ENCODE results near the gene SCARF1.

SCARF1 gene

GRCh38 chr17:1626333-1626732 is 19.2 kb downstream of the SCARF1 start:
- ChIA-PET CTCF (interaction anchor here (2.3 kb wide), 1 partner anchor 52 kb away, joined by 8 read pairs; no protein-coding TSS in a partner anchor), POLR2A (interaction anchor here (1.2 kb wide), 1 partner anchor 110 kb away, joined by 3 read pairs; the partner anchor contains the start of gene INPP5K)
- TF ChIP-seq L3MBTL2 (conservative IDR thresholded peaks at IDR 0.05) (no peak), NFRKB (IDR thresholded peaks at IDR 0.05) (no peak), SP1 (IDR thresholded peaks at IDR 0.05) (no peak), FOXK2 (IDR thresholded peaks at IDR 0.05) (no peak), ELF4 (IDR thresholded peaks at IDR 0.05) (no peak), FOXM1 (IDR thresholded peaks at IDR 0.05; ENCODE audit: borderline replicate concordance) (no peak), SUZ12 (IDR thresholded peaks at IDR 0.05) (no peak), CTBP1 (IDR thresholded peaks at IDR 0.05; ENCODE audit: borderline replicate concordance) (no peak), BHLHE40 (IDR thresholded peaks at IDR 0.05; ENCODE audit: borderline replicate concordance) (no peak), ARNT (IDR thresholded peaks at IDR 0.05) (no peak), FOXA1 (IDR thresholded peaks at IDR 0.05) (no peak), ZNF384 (IDR thresholded peaks at IDR 0.05) (no peak)
- DNase-seq (ENCODE audit: extremely low spot score), result no peak

- no peak for TF ChIP-seq LEF1 (IDR thresholded peaks at IDR 0.05; ENCODE audit: borderline replicate concordance)
- no peak for TF ChIP-seq FOXA1 (IDR thresholded peaks at IDR 0.05)
- no peak for TF ChIP-seq NFRKB (IDR thresholded peaks at IDR 0.05)
- TF ChIP-seq ELF4 (IDR thresholded peaks at IDR 0.05), result no peak
- TF ChIP-seq ZNF384 (IDR thresholded peaks at IDR 0.05), result no peak
- no peak for TF ChIP-seq FOXK2 (IDR thresholded peaks at IDR 0.05)
- no peak for TF ChIP-seq L3MBTL2 (conservative IDR thresholded peaks at IDR 0.05)
- ChIA-PET POLR2A (no interaction called here), CTCF (interaction anchor here (2.3 kb wide), 1 partner anchor 52 kb away, joined by 8 read pairs; no protein-coding TSS in a partner anchor)
- DNase-seq (ENCODE audit: extremely low spot score), result no peak
These were observed 20.0 kb downstream of the SCARF1 start for GRCh38 chr17:1625581-1625980.

- CTCF ChIA-PET, result interaction anchor here (0.6 to 2.3 kb wide), 2 partner anchors 51 to 260 kb away, joined by 4 to 8 read pairs; no protein-coding TSS in a partner anchor
- no peak for TF ChIP-seq TARDBP (IDR thresholded peaks at IDR 0.05)
- no peak for TF ChIP-seq NFRKB (IDR thresholded peaks at IDR 0.05)
- no peak for TF ChIP-seq ZNF384 (IDR thresholded peaks at IDR 0.05)
- no peak for TF ChIP-seq SUZ12 (IDR thresholded peaks at IDR 0.05)
- TF ChIP-seq FOXM1 (IDR thresholded peaks at IDR 0.05; ENCODE audit: borderline replicate concordance), result no peak
- no peak for TF ChIP-seq FOXA1 (IDR thresholded peaks at IDR 0.05)
- POLR2A ChIA-PET, result no interaction called here
- DNase-seq (ENCODE audit: extremely low spot score), result no peak
These were observed 20.5 kb downstream of the SCARF1 start for GRCh38 chr17:1625053-1625452.

GRCh38 chr17:1624650-1625049 is 20.9 kb downstream of the SCARF1 start:
- ChIA-PET CTCF (interaction anchor here (0.5 to 0.6 kb wide), 2 partner anchors 259 to 365 kb away, joined by 3 to 4 read pairs; no protein-coding TSS in a partner anchor), POLR2A (no interaction called here)
- TF ChIP-seq PKNOX1 (IDR thresholded peaks at IDR 0.05) (no peak), LEF1 (IDR thresholded peaks at IDR 0.05; ENCODE audit: borderline replicate concordance) (no peak), SP1 (IDR thresholded peaks at IDR 0.05) (no peak), ELF4 (IDR thresholded peaks at IDR 0.05) (no peak), HDGF (IDR thresholded peaks at IDR 0.05; ENCODE audit: borderline replicate concordance) (no peak), FOXM1 (IDR thresholded peaks at IDR 0.05; ENCODE audit: borderline replicate concordance) (no peak), BHLHE40 (IDR thresholded peaks at IDR 0.05; ENCODE audit: borderline replicate concordance) (no peak), FOXA1 (IDR thresholded peaks at IDR 0.05) (no peak), ARNT (IDR thresholded peaks at IDR 0.05) (no peak), L3MBTL2 (conservative IDR thresholded peaks at IDR 0.05) (no peak), SUZ12 (IDR thresholded peaks at IDR 0.05) (no peak), FOXK2 (IDR thresholded peaks at IDR 0.05) (no peak), CTBP1 (IDR thresholded peaks at IDR 0.05; ENCODE audit: borderline replicate concordance) (no peak), TARDBP (IDR thresholded peaks at IDR 0.05) (no peak), NFRKB (IDR thresholded peaks at IDR 0.05) (no peak), ZNF384 (IDR thresholded peaks at IDR 0.05) (no peak)
- no peak for DNase-seq (ENCODE audit: extremely low spot score)

- TF ChIP-seq FOXK2 (IDR thresholded peaks at IDR 0.05) (no peak), ELF4 (IDR thresholded peaks at IDR 0.05) (no peak), ARNT (IDR thresholded peaks at IDR 0.05) (no peak), LEF1 (IDR thresholded peaks at IDR 0.05; ENCODE audit: borderline replicate concordance) (no peak), SP1 (IDR thresholded peaks at IDR 0.05) (no peak), SUZ12 (IDR thresholded peaks at IDR 0.05) (no peak), TARDBP (IDR thresholded peaks at IDR 0.05) (no peak), NFRKB (IDR thresholded peaks at IDR 0.05) (no peak), FOXA1 (IDR thresholded peaks at IDR 0.05) (no peak), HDGF (IDR thresholded peaks at IDR 0.05; ENCODE audit: borderline replicate concordance) (no peak), L3MBTL2 (conservative IDR thresholded peaks at IDR 0.05) (no peak)
- CTCF ChIA-PET, result interaction anchor here (2.0 kb wide), 1 partner anchor 49 kb away, joined by 5 read pairs; no protein-coding TSS in a partner anchor
- no peak for DNase-seq (ENCODE audit: extremely low spot score)
- POLR2A ChIA-PET, result no interaction called here
These were observed 22.4 kb downstream of the SCARF1 start for GRCh38 chr17:1623057-1623630.

GRCh38 chr17:1621273-1621954 is 24.1 kb downstream of the SCARF1 start:
- no peak for DNase-seq (ENCODE audit: extremely low spot score)
- CTCF ChIA-PET, result interaction anchor here (2.0 kb wide), 1 partner anchor 47 kb away, joined by 5 read pairs; no protein-coding TSS in a partner anchor
- POLR2A ChIA-PET, result no interaction called here
- TF ChIP-seq LEF1 (IDR thresholded peaks at IDR 0.05; ENCODE audit: borderline replicate concordance), result no peak
- no peak for TF ChIP-seq TARDBP (IDR thresholded peaks at IDR 0.05)
- no peak for TF ChIP-seq HDGF (IDR thresholded peaks at IDR 0.05; ENCODE audit: borderline replicate concordance)
- TF ChIP-seq NFRKB (IDR thresholded peaks at IDR 0.05), result no peak
- TF ChIP-seq ELF4 (IDR thresholded peaks at IDR 0.05), result no peak
- no peak for TF ChIP-seq CTBP1 (IDR thresholded peaks at IDR 0.05; ENCODE audit: borderline replicate concordance)

GRCh38 chr17:1620486-1620885 is 25.0 kb downstream of the SCARF1 start:
- DNase-seq (ENCODE audit: extremely low spot score), result no peak
- TF ChIP-seq LEF1 (IDR thresholded peaks at IDR 0.05; ENCODE audit: borderline replicate concordance) (no peak), SP1 (IDR thresholded peaks at IDR 0.05) (no peak), ZNF384 (IDR thresholded peaks at IDR 0.05) (no peak), ARNT (IDR thresholded peaks at IDR 0.05) (no peak), PKNOX1 (IDR thresholded peaks at IDR 0.05) (no peak)
- ChIA-PET POLR2A (no interaction called here), CTCF (no interaction called here)

Data from HEK293T (cell line).